GM12872 (cell line): ENCODE results near the gene IGSF6.

Source experiments
- TF ChIP-seq, protein P1 (sequence below): IDR thresholded peaks from 3 replicates; pipeline ENCODE4 v1.5.1; 2011; ENCODE audit warnings: low read depth, mild to moderate bottlenecking, low read length, moderate library complexity; ENCODE audit not compliant: insufficient read depth

Gene IGSF6

DNA sequence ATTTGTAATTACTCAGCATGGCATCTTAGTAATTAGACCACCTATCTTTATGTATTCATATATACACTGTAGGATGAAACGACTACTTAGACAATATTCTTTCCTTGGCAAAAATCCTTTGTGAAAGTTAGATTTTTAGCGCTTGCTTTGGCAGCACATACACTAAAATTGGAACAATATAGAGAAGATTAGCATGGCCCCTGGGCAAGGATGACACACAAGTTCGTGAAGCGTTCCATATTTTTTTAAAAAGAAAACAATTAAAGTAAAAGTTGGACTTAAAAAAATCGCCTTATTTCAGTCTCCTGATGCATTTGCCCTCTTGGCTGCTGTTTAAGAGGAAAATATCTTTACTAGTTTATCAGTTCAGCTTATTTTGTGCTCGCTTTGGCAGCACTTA is 10.5 kb downstream of the IGSF6 start:
- TF ChIP-seq, protein P1, sequence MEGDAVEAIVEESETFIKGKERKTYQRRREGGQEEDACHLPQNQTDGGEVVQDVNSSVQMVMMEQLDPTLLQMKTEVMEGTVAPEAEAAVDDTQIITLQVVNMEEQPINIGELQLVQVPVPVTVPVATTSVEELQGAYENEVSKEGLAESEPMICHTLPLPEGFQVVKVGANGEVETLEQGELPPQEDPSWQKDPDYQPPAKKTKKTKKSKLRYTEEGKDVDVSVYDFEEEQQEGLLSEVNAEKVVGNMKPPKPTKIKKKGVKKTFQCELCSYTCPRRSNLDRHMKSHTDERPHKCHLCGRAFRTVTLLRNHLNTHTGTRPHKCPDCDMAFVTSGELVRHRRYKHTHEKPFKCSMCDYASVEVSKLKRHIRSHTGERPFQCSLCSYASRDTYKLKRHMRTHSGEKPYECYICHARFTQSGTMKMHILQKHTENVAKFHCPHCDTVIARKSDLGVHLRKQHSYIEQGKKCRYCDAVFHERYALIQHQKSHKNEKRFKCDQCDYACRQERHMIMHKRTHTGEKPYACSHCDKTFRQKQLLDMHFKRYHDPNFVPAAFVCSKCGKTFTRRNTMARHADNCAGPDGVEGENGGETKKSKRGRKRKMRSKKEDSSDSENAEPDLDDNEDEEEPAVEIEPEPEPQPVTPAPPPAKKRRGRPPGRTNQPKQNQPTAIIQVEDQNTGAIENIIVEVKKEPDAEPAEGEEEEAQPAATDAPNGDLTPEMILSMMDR, result no peak

DNA sequence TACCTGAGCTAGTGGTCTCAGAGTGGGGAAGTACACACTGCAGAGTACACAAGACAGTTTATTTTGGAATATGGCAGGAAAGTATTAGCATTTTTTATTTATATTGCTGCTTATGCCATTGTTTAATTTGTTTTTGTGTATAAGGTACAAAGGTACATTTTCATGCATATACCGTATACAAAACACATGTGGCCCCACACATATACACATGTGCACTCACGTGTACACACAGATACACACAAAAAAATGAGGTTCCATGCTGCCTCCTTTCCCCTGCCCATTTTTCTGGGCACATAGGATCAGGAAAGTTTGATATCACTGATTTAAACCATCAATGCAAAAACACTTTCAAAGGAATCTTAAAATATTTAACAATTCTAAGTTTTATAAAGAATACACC is 12.9 kb downstream of the IGSF6 start:
- TF ChIP-seq, protein P1, result no peak

DNA sequence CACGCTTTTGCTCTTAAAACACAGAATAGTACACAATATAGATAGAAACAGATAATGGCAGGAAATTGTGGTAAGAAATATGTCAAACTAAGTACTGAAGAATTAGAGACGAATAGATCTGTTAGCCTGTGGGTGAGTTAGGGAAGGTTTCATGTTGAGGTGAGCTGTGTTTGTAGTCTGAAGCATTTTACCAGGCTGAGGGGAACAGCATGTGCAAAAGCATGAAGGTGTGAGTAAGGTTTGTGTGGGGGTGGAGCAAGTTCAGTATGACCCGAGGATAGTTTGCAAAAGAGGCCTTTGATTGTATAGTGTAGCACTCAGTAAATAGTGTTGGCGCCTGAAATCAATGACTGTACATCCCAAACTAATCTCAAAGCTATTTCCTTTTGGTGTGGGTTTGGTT is 13.8 kb downstream of the IGSF6 start:
- TF ChIP-seq, protein P1, result no peak

DNA sequence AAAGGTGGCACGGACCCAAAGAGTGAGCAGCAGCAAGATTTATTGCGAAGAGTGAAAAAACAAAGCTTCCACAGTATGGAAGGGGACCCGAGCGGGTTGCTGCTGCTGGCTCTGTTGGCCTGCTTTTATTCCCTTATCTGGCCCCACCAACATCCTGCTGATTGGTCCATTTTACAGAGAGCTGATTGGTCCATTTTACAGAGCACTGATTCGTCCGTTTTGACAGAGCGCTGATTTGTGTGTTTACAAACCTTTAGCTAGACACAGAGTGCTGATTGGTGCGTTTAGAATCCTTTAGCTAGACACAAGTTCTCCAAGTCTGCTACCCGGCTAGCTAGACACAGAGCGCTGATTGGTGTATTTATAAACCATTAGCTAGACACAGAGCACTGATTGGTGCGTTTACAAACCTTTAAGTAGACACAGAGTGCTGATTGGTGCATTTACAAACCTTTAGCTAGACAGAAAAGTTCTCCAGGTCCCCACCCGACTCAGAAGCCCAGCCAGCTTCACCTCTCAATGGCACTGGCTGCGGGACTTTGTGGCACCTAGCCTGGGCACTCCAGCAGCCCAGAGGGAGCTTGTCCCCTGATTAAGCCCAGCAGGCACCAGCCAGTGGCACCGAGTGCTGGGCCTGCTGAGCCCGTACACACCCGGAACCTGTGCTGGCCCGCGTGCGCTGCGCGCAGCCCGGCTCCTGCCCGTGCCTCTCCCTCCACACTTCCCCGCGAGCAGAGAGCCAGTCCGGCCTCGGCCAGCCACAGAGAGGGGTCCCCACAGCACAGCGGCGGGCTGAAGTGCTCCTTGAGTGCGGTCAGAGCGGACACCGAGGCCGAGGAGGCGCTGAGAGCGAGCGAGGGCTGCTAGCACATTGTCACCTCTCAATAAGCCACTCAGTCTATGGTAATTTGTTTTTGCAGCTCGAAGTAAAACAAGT is 15.1 kb downstream of the IGSF6 start:
- TF ChIP-seq, protein P1, result no peak

DNA sequence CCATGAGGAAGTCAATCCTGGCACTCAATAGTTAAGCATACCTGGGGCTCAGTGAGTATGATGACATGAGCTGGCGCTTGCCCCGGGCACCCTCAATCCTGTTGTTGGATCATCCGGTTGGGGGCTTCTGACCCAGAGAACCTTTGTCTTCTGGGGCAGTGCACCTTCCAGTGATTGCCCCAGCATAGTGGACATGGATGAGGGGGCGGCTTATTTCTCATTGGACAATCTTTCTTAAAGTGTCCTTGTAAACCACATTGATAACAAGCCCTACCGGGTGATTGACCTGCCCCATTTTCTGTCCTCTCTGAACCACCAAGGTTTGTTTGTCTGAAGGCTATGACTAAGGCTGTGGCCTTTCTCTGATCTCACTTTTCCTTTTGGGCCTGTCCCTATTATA is 18.2 kb downstream of the IGSF6 start:
- TF ChIP-seq, protein P1, result no peak

DNA sequence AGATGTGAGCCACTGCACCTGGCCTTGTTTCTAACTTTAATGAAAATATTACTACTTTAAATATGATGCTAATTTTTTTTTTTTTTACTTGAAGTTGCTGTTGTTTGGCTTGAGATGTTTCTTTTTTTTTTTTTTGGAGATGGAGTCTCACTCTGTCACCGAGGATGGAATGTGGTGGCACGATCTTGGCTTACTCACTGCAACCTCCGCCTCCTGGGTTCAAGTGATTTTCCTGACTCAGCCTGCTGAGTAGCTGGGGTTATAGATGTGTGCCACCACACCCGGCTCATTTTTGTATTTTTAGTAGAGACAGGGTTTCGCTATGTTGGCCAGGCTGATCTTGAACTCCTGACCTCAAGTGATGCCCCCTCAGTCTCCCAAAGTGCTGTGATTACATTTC is 23.6 kb downstream of the IGSF6 start:
- TF ChIP-seq, protein P1, result no peak

DNA sequence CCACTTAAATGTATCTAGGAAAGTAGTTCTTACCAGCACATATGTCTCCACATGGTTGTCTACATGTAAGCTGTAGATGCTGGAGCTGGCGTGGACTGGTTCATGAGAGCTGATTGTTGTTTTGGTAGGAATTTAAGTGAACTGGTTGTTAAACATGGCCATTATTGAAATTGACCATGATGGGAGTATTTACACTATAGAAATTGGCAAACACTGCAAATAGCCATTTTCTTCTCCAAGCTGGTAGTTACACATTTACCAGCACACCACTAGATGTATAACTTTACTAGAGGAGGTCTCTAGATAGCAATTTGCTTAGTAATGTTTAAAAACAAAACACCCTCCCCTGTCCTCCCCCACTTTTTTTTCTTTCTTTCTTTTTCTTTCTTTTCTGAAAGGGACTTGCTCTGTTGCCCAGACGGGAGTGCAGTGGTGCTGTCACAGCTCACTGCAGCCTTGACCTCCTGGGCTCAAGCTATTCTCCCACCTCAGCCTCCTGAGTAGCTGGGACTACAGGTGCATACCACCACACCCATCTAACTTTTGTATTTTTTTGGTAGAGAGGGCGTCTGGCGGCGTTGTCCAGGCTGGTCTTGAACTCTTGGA is 24.2 kb downstream of the IGSF6 start:
- TF ChIP-seq, protein P1, result no peak
